ENCODE results near the gene TBC1D16. TPM values are rescaled to one million over a fixed set of nuclear protein-coding genes. Genes with fewer than 3 reads are reported as not detected.
A peak's percentile ranks its signal among the peaks of the same experiment; 100 is the strongest.
"Not testable (repeated sequence)": the region's sequence is repeated elsewhere in the genome, so short reads cannot be mapped to it uniquely, and the experiment has no call there.

The TBC1D16 gene
- total RNA-seq, 1 experiment from 2014 or later: 1,023 TPM

DNA sequence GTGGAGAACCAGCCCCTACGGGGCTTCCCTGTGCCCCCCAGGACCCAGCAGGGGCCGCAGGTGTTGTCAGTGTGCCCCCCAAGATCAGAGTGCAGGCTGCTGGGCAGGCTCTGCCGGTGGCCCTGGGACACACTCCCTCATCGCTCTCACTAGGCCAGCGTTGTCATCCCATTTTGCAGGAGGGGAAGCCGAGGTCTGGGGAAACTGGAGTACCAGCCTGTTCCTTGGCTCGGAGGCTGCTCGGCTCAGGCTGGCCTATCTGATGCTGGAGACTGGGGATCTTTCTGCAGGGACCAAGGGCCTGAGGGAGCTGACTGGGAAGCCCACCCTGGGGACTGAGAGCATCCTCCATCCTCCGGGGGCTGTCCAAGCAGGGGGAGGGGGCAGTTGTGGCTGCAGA is 122.2 kb downstream of the TBC1D16 start:
- in situ Hi-C loops (cut with HindIII; ENCODE audit: low pct_unique_long_range_greater_than_20kb, low sequenced_read_pairs): no loop called here
- no peak for DNase-seq (ENCODE audit: low read depth, low spot score)

DNA sequence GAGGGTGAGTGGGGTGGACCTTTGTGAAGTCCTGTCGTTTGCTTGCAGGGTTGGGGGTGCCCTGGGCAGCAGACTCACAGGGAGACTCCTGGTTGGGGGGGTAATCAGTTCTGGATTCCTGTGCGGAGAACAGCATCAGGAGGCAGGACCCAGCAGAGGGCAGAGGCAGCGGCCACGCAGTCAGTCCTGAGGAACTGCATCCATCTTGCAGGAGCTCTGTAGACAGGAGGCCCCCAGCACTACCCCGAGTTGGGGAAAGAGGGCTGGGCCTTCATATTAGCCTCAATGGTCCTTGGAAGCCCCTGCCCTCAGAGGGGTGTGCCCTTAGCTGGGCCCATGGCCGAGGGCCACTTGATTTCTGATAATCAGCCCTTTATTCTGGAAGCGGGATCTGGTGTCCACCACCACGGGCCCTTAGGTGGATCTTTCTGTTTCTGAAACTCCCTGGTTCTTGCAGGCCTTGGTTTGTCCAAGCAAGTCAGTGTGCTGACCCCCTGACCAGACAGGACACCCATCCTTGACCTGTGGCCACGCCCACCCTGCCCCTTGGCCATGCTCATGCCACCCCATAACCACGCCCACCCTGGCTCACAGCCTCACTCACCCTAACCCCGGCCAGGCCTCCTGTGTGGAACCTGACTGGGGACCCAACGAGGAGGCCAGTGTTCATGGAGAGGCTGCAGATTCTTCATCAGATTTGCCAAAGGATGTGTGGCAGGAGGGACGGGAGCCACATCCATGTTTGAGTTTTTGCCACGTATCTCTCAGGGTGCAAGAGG is 122.9 kb downstream of the TBC1D16 start:
- DNase-seq (ENCODE audit: low read depth, low spot score): no peak
- in situ Hi-C loops (cut with HindIII; ENCODE audit: low pct_unique_long_range_greater_than_20kb, low sequenced_read_pairs): no loop called here

DNA sequence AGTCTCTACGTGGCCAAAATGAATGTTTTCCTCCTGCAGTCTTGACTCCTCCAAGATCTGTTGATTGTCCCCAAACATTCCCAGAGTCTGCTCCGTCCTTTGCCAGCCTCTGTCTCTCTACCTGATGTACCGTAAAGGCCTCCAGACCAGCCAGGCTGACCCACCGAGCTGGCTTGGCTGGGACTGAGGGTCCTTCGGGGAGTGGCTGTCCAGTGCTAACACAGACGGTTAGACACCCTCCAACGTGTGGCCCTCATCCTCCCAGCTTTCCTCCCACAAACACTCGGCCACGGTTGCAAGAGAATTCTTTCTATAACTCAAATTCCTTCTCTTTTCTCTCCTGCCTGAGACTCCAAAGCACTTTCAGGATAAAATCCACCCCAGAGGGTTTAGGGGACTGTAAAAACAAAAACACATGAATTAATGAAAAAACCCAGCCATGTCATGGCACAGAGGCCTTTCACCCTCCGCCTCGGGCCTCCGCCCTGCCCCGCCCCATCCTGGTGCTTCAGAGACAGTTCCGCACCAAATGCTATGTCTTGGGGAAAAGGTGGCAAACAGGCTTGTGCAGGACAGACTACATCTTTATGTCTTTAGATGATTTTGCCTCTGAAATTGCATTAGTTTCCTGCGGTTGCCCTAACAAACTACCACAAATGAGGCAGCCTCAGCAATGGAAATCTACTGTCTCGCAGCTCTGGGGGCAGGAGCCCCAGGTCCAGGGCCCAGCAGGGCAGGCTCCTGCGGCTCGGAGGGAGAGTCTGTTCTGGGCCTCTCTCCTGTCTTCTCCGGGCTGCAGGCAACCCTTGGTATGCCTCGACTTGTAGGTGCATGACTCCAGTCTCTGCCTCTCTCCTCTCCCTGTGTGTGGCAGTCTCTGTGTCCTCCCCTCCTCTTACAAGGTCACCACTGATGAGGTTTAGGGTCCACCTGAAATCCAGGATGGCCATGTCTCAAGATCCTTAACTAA is 124.0 kb downstream of the TBC1D16 start:
- no peak for DNase-seq (ENCODE audit: low read depth, low spot score)
- in situ Hi-C loops (cut with HindIII; ENCODE audit: low pct_unique_long_range_greater_than_20kb, low sequenced_read_pairs): no loop called here

DNA sequence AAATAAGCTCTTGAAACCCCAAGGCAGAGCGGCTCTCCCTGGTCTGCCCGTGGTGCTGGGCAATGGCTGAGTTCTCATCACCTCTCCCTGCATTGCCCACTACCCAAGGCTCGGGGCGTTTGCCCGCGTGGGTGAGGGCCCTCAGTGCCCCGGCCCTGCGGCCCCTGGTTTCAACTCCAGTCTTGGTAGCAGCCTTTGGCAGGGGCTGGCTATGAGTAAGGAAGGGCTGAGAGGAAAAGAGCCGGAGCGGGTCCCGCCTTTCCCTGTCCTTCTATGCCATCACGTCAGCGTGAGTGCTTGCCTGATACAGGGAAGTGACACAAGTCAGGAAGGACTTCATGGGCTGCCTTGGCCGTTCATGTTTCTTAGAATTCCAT is 124.7 kb downstream of the TBC1D16 start:
- DNase-seq (ENCODE audit: low read depth, low spot score): no peak
- in situ Hi-C loops (cut with HindIII; ENCODE audit: low pct_unique_long_range_greater_than_20kb, low sequenced_read_pairs): no loop called here

DNA sequence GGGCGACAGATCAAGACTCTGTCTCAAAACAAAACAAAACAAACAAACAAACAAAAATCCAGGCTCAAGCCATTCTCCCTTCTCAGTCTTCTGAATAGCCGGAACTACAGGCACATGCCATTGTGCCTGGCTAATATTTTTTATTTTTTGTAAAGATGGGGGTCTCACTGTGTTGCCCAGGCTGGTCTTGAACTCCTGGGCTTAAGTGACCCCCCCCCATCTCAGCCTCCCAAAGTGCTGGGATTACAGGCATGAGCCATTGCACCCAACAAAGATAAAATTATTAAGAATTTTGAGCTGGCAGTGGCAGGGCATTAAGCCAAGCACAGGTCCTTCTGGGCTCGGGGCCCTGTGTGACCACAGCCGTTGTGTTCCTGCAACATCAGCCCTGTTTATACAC is 126.6 kb downstream of the TBC1D16 start:
- in situ Hi-C loops (cut with HindIII; ENCODE audit: low pct_unique_long_range_greater_than_20kb, low sequenced_read_pairs): no loop called here
- DNase-seq (ENCODE audit: low read depth, low spot score): no peak

DNA sequence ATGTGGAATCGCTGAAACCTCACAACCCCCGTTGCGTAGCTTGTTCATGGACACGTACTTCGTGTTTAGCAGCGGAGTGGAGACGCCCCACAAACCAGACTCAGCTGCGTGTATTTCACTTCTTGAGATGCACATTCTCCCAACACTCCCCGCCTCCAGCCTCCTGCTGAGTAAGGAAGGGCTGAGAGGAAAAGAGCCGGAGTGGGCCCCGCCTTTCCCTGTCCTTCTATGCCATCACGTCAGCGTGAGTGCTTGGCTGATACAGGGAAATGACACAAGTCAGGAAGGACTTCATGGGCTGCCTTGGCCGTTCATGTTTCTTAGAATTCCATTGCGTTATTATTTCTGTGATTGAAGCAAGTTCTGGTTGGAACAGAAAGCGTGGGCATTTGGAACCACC is 127.8 kb downstream of the TBC1D16 start:
- in situ Hi-C loops (cut with HindIII; ENCODE audit: low pct_unique_long_range_greater_than_20kb, low sequenced_read_pairs): no loop called here
- no peak for DNase-seq (ENCODE audit: low read depth, low spot score)

DNA sequence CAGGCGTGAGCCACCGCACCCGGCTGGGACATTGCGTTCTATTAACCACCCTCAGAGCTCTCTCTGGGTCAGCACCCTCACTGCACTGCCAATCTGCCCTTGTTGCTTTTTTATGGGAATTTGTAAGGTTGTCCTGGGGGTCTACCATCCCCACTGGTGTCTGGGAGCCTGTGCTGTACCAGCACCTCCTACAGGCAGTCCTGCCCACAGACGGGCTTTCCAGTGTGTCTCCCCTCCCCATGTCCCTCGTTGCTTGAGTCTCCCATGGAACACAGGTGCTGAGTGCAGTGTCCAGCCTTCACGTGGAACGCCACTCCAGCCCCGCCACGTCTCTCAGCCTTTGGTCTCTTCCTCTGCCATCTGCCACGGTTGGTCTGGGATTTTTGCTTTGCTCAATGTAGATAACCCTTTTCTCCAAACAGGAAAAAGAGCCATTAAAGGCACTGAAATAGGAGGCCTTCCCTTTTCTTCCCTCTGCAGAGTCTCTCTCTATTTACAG is 128.4 kb downstream of the TBC1D16 start:
- no peak for DNase-seq (ENCODE audit: low read depth, low spot score)
- in situ Hi-C loops (cut with HindIII; ENCODE audit: low pct_unique_long_range_greater_than_20kb, low sequenced_read_pairs): no loop called here

DNA sequence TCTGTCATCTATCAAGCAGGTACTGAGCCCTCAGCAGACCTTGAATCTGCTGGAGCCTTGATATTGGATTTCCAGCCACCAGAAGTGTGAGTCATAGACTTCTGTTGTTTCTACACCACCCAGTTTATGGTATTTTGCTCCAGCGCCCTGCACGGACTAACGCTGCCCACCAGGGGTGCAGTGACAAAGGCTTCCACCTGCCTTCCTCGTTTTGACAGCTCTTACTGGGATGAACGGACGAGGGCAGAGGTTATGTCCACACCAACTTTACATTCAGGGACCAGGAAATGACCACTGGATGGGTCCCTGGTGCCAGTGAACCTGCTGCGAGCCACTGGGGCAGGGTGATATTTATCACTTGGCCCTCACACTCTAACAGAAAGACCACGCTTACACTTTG is 129.8 kb downstream of the TBC1D16 start:
- in situ Hi-C loops (cut with HindIII; ENCODE audit: low pct_unique_long_range_greater_than_20kb, low sequenced_read_pairs): no loop called here
- DNase-seq (ENCODE audit: low read depth, low spot score): peak; percentile 57

DNA sequence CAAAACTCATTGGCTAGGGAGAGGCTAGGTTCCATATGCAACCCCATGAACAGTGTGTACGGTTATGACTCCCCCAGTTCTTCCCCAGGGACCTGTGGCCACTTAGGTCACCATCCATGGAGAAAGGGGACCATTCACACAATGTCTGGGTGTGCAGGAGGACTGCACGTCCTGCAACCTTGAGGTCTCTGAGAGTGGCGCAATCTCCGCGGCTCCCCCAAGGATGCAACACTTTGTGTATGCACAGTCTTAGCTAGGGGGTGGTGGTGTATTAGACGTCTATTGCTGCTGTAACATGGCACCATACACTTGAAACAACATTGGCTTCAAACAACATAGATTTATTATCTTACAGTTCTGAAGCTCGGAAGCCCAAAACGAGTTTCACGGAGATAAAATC is 130.8 kb downstream of the TBC1D16 start:
- DNase-seq (ENCODE audit: low read depth, low spot score): no peak
- in situ Hi-C loops (cut with HindIII; ENCODE audit: low pct_unique_long_range_greater_than_20kb, low sequenced_read_pairs): no loop called here

DNA sequence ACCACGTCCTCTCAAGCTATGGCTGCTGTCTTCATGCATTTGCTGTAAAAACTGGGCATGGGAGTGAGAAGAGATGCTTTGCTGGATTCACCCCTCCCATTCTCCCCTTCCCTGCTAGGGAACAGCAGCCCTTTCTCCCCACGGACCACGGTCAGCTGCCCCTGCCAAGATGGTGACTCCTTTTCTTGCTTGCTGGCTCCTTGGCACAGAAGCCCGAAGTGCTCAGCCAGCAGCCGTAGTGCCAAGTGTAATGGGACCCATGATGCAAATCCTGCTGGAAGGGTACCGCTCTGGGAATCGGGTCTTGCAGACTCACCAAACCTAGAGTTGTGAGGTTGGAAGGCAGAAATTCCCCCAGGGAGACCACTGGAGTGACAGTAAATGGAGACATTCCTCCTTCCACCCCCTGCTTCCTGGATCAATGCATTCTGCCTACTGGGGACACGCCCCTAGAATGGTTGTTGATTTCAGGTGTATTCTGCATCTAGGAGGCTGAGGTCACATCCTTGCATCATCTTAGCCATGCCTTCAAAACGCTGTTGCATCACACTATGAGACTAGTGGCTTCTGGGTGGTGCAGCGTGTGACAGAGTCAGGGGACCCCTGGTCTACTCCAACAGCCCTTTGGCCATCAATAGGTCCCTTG is 133.4 kb downstream of the TBC1D16 start:
- DNase-seq (ENCODE audit: low read depth, low spot score): no peak
- in situ Hi-C loops (cut with HindIII; ENCODE audit: low pct_unique_long_range_greater_than_20kb, low sequenced_read_pairs): no loop called here

DNA sequence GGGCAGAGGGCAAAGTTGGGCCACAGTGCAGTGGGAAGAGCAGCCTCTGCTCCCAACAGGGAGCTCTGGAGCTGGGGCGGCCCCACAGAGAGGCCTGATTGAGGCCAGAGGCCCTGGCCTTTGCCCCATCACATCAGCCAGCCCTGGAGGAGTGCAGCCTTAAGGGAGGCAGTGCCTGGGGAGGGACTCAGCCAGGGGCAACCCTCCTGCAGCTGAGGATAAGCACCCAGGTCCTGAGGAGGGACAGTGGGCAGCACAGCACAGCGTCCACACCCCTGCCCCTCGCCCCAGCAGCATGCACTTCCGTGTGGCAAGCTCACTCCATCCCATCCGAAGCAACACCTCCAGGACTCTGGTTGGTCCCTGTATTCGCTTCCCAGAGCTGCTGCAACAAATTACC is 134.5 kb downstream of the TBC1D16 start:
- in situ Hi-C loops (cut with HindIII; ENCODE audit: low pct_unique_long_range_greater_than_20kb, low sequenced_read_pairs): no loop called here
- DNase-seq (ENCODE audit: low read depth, low spot score): no peak

DNA sequence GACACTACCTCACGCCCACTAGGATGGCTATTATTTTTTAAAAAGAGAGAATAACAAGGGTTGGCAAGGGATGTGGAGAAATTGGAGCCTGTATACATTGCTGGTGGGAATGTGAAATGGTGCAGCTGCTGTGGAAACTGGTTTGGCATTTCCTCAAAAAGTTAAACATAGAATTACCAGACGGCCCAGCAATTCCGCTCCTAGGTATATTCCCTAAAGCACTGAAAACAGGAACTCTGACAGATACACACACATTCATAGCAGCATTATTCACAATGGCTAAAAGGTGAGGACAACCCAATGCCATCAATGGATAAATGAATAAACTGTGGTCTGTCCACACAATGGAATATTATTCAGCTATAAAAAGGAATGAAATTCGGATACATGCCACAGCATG is 136.1 kb downstream of the TBC1D16 start:
- in situ Hi-C loops (cut with HindIII; ENCODE audit: low pct_unique_long_range_greater_than_20kb, low sequenced_read_pairs): loop anchor here (10.0 kb wide), 1 partner anchor 155 kb away; no protein-coding TSS in a partner anchor

DNA sequence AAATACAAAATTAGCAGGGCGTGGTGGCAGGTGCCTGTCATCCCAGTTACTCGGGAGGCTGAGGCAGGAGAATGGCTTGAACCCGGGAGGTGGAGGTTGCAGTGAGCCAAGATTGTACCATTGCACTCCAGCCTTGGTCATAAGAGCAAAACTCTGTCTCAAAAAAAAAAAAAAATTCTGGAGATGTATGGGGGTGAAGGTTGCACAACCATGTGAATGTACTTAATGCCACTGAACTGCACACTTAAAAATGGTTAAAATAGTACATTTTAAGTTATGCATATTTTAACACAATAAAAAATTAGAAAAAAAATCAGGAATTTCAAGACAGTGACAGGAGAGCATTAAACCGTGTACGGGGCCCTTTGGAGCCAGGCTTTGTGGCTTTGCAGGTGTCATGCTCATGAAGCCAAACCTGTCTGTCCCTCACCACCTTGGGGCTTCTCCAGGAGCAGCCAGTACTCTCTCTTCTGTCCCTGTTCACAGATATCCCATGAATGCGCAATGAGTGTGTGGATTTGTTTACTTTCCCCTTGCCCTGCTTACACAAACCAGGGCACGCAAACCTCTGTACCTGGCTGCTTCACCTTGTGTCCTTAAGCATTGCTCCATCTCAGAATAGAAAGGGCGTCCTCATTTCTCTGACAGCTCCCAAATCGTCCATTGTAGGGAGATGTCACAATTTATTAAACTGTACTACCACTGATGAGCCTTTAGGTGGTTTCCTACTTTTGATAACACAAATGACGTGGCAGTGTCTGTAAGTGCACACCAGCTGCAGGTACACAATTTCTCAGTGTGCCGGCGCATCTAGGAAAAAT is 138.2 kb downstream of the TBC1D16 start:
- in situ Hi-C loops (cut with HindIII; ENCODE audit: low pct_unique_long_range_greater_than_20kb, low sequenced_read_pairs): loop anchor here (10.0 kb wide), 1 partner anchor 153 kb away; no protein-coding TSS in a partner anchor

More for the DNA sequence above, 136.1 kb downstream of the TBC1D16 start:
- DNase-seq (ENCODE audit: low read depth, low spot score): no peak

DNA sequence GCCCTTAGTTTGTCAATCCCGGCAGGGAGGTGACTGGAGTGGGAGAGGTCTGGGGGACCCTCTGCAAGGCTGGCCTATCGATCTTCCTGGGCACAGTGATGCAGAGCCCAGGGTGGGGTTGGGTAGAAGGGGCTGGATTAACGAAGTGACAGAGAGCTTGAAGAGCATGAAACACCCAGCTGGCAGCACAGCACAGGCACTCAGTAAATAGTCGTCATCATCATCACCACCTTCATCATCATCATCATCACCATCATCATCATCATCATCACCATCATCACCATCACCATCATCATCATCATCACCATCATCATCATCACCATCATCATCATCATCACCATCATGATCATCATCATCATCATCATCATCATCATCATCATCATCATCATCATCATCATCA is 142.2 kb downstream of the TBC1D16 start:
- in situ Hi-C loops (cut with HindIII; ENCODE audit: low pct_unique_long_range_greater_than_20kb, low sequenced_read_pairs): loop anchor here (10.0 kb wide), 1 partner anchor 149 kb away; no protein-coding TSS in a partner anchor
- DNase-seq (ENCODE audit: low read depth, low spot score): not testable (repeated sequence)

More for the DNA sequence above, 138.2 kb downstream of the TBC1D16 start:
- no peak for DNase-seq (ENCODE audit: low read depth, low spot score)

DNA sequence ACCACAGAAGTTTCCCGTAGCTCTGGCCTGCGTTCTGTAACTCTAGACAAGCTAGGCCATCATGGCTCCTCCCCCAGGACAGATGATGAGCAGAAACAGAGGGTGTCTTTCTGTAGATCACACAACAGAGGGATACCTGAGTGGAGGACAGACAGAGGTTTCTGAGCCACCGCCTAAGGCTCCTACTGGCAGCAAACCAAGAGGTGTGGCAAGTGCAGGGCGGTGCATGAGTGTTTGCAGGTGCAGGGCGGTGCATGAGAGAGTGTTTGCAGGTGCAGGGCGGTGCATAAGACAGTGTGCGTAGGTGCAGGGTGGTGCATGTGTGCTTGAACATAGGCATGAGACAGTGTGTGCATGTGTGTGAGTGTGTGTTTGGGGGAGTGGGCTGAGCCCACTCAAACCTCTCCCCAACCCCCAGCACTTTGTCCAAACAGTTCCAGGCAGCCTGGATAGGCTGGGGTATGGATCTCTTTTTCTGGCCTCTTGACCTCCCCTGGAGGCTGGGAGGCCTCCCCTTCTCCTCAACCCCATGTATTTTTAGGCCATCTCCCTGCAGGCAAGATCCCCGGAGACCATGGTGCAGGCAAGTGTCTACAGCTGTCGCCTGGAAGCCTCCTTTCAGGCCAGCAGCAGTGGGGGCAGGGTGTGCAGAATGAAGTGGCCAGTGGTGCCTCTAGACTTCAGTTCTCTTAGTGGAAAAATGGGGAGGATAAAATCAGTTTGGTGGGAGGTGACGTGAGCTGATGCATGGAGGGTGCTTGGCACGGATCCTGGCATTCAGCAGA is 143.0 kb downstream of the TBC1D16 start:
- in situ Hi-C loops (cut with HindIII; ENCODE audit: low pct_unique_long_range_greater_than_20kb, low sequenced_read_pairs): loop anchor here (10.0 kb wide), 1 partner anchor 148 kb away; no protein-coding TSS in a partner anchor
- no peak for DNase-seq (ENCODE audit: low read depth, low spot score)

DNA sequence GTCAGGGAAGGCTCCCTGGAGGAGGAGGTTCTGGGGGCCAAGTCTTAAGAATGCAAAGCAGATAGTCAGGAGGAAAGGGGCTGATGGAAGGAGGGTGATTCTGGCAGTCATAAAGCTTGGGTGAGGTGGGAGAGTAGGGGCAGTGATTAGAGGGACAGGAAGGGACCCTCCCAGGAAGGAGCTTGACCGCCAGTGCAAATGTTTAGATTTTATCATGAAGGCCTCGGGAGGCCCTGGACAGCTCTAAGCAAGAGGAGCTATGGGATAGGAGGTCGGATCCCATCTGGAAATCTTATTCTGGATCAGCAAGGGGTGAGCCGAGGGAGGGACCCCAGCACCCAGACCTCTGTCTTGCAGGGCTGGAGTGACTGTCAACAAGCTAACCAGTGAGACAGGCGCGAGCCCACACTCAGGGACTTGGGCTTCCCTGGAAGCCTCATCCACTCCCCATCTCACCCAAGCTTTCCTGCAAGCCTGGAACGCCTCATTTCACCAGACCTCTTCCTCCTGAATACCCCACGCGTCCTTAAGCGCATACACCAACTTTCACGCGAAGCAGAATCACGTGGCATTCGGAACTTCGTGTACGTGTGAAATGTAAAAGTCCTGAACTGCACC is 144.4 kb downstream of the TBC1D16 start:
- in situ Hi-C loops (cut with HindIII; ENCODE audit: low pct_unique_long_range_greater_than_20kb, low sequenced_read_pairs): loop anchor here (10.0 kb wide), 1 partner anchor 146 kb away; no protein-coding TSS in a partner anchor
- no peak for DNase-seq (ENCODE audit: low read depth, low spot score)

All from SK-MEL-5 (cell line).